GM12878 (cell line): ENCODE data around the gene PHC3. TPM values are rescaled to one million over a fixed set of nuclear protein-coding genes. Genes with fewer than 3 reads are reported as not detected.

Experiments
- BMI1 ChIP-seq: fragments of 450-650 bp; IDR thresholded peaks from 2 replicates; pipeline ENCODE4 v1.6.1; 2016; ENCODE audit warnings: mild to moderate bottlenecking, moderate library complexity, borderline replicate concordance
- BRCA1 ChIP-seq: IDR thresholded peaks from 2 replicates; pipeline ENCODE4 v1.6.1; 2011; ENCODE audit warnings: low read depth, low read length, improper control_type of control experiment
- CBFB ChIP-seq: IDR thresholded peaks from 2 replicates; pipeline ENCODE4 v1.6.1; 2016; ENCODE audit warnings: antibody characterized with exemption, low read depth
- ESRRA ChIP-seq: IDR thresholded peaks from 2 replicates; pipeline ENCODE4 v1.6.1; 2012; ENCODE audit warnings: mild to moderate bottlenecking, low read length, improper control_type of control experiment
- ETV6 ChIP-seq, 2 experiments: fragments of 450-650 bp in 1 of 2; IDR thresholded peaks in 1 of 2; conservative IDR thresholded peaks in 1 of 2; 2 replicates each; pipeline ENCODE4 v1.6.1; 2014; ENCODE audit warnings: antibody characterized with exemption in 1 of 2, borderline replicate concordance in 1 of 2, low read depth in 1 of 2, mild to moderate bottlenecking in 1 of 2, moderate library complexity in 1 of 2
- EZH2 ChIP-seq: IDR thresholded peaks from 2 replicates; pipeline ENCODE4 v1.6.1; 2012; ENCODE audit warnings: low read depth, mild to moderate bottlenecking, control low read depth, inconsistent platforms, low read length, borderline replicate concordance; ENCODE audit not compliant: control insufficient read depth
- FOXK2 ChIP-seq: fragments of 450-650 bp; IDR thresholded peaks from 2 replicates; pipeline ENCODE4 v1.6.1; 2017; ENCODE audit warnings: mild to moderate bottlenecking, moderate library complexity
- HCFC1 ChIP-seq: fragments of 150-350 bp; IDR thresholded peaks from 2 replicates; pipeline ENCODE4 v1.6.1; 2014; ENCODE audit warnings: low read length
- HDGF ChIP-seq: fragments of 450-650 bp; IDR thresholded peaks from 2 replicates; pipeline ENCODE4 v1.6.1; 2016; ENCODE audit warnings: antibody characterized with exemption
- KAT2A ChIP-seq: conservative IDR thresholded peaks from 2 replicates; pipeline ENCODE4 v1.6.1; 2011; ENCODE audit warnings: low read depth, low read length; ENCODE audit not compliant: control insufficient read depth
- KLF5 ChIP-seq: fragments of 450-650 bp; IDR thresholded peaks from 2 replicates; pipeline ENCODE4 v1.6.1; 2014; ENCODE audit warnings: mild to moderate bottlenecking; ENCODE audit not compliant: partially characterized antibody
- MXI1 ChIP-seq: fragments of 150-350 bp; IDR thresholded peaks from 2 replicates; pipeline ENCODE4 v1.6.1; 2011; ENCODE audit warnings: low read depth, mild to moderate bottlenecking, inconsistent platforms, low read length, improper control_type of control experiment
- NR2F1 ChIP-seq: fragments of 450-650 bp; conservative IDR thresholded peaks from 2 replicates; pipeline ENCODE4 v1.6.1; 2017; ENCODE audit warnings: mild to moderate bottlenecking
- PKNOX1 ChIP-seq: fragments of 450-650 bp; IDR thresholded peaks from 2 replicates; pipeline ENCODE4 v1.6.1; 2016; ENCODE audit warnings: mild to moderate bottlenecking
- POLR2A ChIP-seq: IDR thresholded peaks from 2 replicates; pipeline ENCODE4 v1.6.1; 2011; ENCODE audit warnings: low read depth, mild to moderate bottlenecking, low read length
- SIX5 ChIP-seq: IDR thresholded peaks from 2 replicates; pipeline ENCODE4 v1.6.1; 2011; ENCODE audit warnings: mild to moderate bottlenecking, low read depth, low read length, moderate library complexity; ENCODE audit not compliant: severe bottlenecking
- SMARCA5 ChIP-seq: fragments of 450-650 bp; IDR thresholded peaks from 2 replicates; pipeline ENCODE4 v1.6.1; 2017; ENCODE audit warnings: mild to moderate bottlenecking
- SMC3 ChIP-seq: IDR thresholded peaks from 2 replicates; pipeline ENCODE4 v1.6.1; 2011; ENCODE audit warnings: low read length, improper control_type of control experiment, borderline replicate concordance
- SPI1 ChIP-seq: IDR thresholded peaks from 2 replicates; pipeline ENCODE4 v1.6.1; 2011; ENCODE audit warnings: low read depth, mild to moderate bottlenecking, low read length, moderate library complexity, borderline replicate concordance; ENCODE audit not compliant: insufficient read depth
- TBL1XR1 ChIP-seq: IDR thresholded peaks from 2 replicates; pipeline ENCODE4 v1.6.1; 2012; ENCODE audit warnings: low read depth, low read length, improper control_type of control experiment
- ZNF217 ChIP-seq: fragments of 450-650 bp; IDR thresholded peaks from 2 replicates; pipeline ENCODE4 v1.6.1; 2017; ENCODE audit warnings: antibody characterized with exemption, mild to moderate bottlenecking
- ZNF384 ChIP-seq: IDR thresholded peaks from 2 replicates; pipeline ENCODE4 v1.6.1; 2012; ENCODE audit warnings: low read depth, mild to moderate bottlenecking, low read length, improper control_type of control experiment, borderline replicate concordance
- polyA plus RNA-seq, 11 experiments: library from polyadenylated mRNA; depleted of rRNA in 4 of 11; unstranded in 6 of 11; stranded (reverse) in 5 of 11; fragments of >200 nt; fragmentation: Nextera tagmentation in 4 of 11; fragmentation: Illumina TruSeq in 1 of 11; extraction: Ambion mirVana in 4 of 11; extraction: Trizol in 1 of 11; gene quantifications; 1 replicate in 1 of 11; 2 replicates in 10 of 11; pipeline versions ENCODE4 v1.2.1 to v1.2.3, GENCODE V29; 2011 to 2016; ENCODE audit warnings: inconsistent platforms in 2 of 11, missing spikeins in 2 of 11, low read depth in 1 of 11
- total RNA-seq, 4 experiments: library from RNA; depleted of rRNA in 3 of 4; stranded (reverse); fragments of >200 nt in 3 of 4; fragmentation: Illumina TruSeq in 1 of 4; extraction: Trizol in 1 of 4; gene quantifications; 2 replicates each; pipeline versions ENCODE4 v1.2.1 to v1.2.3, GENCODE V29; 2013 to 2021
- TF ChIP-seq, protein P1 (sequence below), 3 experiments: IDR thresholded peaks in 2 of 3; conservative IDR thresholded peaks in 1 of 3; 2 replicates each; pipeline ENCODE4 v1.5.1; 2011; ENCODE audit warnings: low read depth in 3 of 3, low read length in 3 of 3, mild to moderate bottlenecking in 3 of 3, control low read depth in 2 of 3, moderate library complexity in 2 of 3, inconsistent platforms in 1 of 3, mixed read lengths in 1 of 3; ENCODE audit not compliant: control insufficient read depth in 2 of 3, insufficient read depth in 1 of 3; ENCODE audit errors: extremely low read depth in 1 of 3
- TF ChIP-seq, protein P2 (sequence below): fragments of 450-650 bp; formaldehyde crosslinking; IDR thresholded peaks from 2 replicates; pipeline ENCODE4 v1.4.0; 2022; ENCODE audit warnings: mild to moderate bottlenecking, moderate library complexity

PHC3 gene
- total and polyA plus RNA-seq, 10 of the 15 experiments (the other 5 are each of a cell fraction or from before 2014, with no cell fraction given) = 3.3 to 62.3 (median 22.1) TPM

- TF ChIP-seq EZH2 (no peak), POLR2A (peak; percentile 79), SMARCA5 (no peak), KLF5 (no peak), BRCA1 (no peak), HDGF (peak; percentile 57; the same call in 1 of the 2 replicates), ESRRA (no peak), FOXK2 (no peak), CBFB (peak; percentile 31; the same call in 1 of the 2 replicates), HCFC1 (no peak; the same call in 1 of the 2 replicates), SPI1 (no peak), SMC3 (0 out of 2 replicates have a peak, but pooled peaks have one; percentile 19), ETV6 (conservative IDR thresholded peaks at IDR 0.05 in 1 of 2, IDR thresholded peaks at IDR 0.05 in 1 of 2; ENCODE audit: borderline replicate concordance in 1 of 2, low read depth in 1 of 2) (no peak), KAT2A (no peak), BMI1 (no peak), MXI1 (no peak), NR2F1 (peak; percentile 54; the same call in 1 of the 2 replicates), SIX5 (no peak), ZNF217 (0 out of 2 replicates have a peak, but pooled peaks have one; percentile 23), PKNOX1 (peak; percentile 79), TBL1XR1 (peak; percentile 48; the same call in 1 of the 2 replicates), ZNF384 (no peak)
- TF ChIP-seq, protein P1, sequence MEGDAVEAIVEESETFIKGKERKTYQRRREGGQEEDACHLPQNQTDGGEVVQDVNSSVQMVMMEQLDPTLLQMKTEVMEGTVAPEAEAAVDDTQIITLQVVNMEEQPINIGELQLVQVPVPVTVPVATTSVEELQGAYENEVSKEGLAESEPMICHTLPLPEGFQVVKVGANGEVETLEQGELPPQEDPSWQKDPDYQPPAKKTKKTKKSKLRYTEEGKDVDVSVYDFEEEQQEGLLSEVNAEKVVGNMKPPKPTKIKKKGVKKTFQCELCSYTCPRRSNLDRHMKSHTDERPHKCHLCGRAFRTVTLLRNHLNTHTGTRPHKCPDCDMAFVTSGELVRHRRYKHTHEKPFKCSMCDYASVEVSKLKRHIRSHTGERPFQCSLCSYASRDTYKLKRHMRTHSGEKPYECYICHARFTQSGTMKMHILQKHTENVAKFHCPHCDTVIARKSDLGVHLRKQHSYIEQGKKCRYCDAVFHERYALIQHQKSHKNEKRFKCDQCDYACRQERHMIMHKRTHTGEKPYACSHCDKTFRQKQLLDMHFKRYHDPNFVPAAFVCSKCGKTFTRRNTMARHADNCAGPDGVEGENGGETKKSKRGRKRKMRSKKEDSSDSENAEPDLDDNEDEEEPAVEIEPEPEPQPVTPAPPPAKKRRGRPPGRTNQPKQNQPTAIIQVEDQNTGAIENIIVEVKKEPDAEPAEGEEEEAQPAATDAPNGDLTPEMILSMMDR (IDR thresholded peaks at IDR 0.05 in 2 of 3, conservative IDR thresholded peaks at IDR 0.05 in 1 of 3; ENCODE audit: control insufficient read depth in 2 of 3, extremely low read depth in 1 of 3, insufficient read depth in 1 of 3, low read depth in 3 of 3, low read length in 3 of 3) = 0 out of 6 replicates have a peak, but pooled peaks of 1 of the 3 experiments have one; percentile 17
- TF ChIP-seq, protein P2, sequence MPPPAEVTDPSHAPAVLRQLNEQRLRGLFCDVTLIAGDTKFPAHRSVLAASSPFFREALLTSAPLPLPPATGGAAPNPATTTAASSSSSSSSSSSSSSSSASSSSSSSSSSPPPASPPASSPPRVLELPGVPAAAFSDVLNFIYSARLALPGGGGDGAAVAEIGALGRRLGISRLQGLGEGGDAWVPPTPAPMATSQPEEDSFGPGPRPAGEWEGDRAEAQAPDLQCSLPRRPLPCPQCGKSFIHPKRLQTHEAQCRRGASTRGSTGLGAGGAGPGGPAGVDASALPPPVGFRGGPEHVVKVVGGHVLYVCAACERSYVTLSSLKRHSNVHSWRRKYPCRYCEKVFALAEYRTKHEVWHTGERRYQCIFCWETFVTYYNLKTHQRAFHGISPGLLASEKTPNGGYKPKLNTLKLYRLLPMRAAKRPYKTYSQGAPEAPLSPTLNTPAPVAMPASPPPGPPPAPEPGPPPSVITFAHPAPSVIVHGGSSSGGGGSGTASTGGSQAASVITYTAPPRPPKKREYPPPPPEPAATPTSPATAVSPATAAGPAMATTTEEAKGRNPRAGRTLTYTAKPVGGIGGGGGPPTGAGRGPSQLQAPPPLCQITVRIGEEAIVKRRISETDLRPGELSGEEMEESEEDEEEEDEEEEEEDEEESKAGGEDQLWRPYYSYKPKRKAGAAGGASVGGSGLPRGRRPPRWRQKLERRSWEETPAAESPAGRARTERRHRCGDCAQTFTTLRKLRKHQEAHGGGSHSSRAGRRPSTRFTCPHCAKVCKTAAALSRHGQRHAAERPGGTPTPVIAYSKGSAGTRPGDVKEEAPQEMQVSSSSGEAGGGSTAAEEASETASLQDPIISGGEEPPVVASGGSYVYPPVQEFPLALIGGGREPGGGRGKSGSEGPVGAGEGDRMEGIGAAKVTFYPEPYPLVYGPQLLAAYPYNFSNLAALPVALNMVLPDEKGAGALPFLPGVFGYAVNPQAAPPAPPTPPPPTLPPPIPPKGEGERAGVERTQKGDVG (CRISPR knock-in tag) = no peak
Measured at GRCh38 chr3:170180908-170181885, at the start of gene PHC3 (continued).
